H1 (cell line): ENCODE data around the gene BCAR3. TPM values are rescaled to one million over a fixed set of nuclear protein-coding genes. Genes with fewer than 3 reads are reported as not detected.

Experiments used
- CTCF ChIA-PET: fragments of 300-600 bp; sonication (Branson Sonifier 250); formaldehyde crosslinking; loops from one replicate; lab custom pipeline; 2021; ENCODE audit not compliant: partially characterized antibody; lab: Charles Lee
- POLR2A ChIA-PET: fragments of 300-600 bp; sonication (Branson Sonifier 250); formaldehyde crosslinking; loops from one replicate; lab custom pipeline; 2021; ENCODE audit warnings: inconsistent platforms; ENCODE audit not compliant: partially characterized antibody; lab: Charles Lee
- DNase-seq, 2 experiments: peaks; one replicate each; pipeline versions ENCODE4 v3.0.0 to v3.0.0-alpha.2; 2010 to 2022; ENCODE audit warnings: low spot score in 2 of 2, low read depth in 1 of 2, mixed read lengths in 1 of 2
- FAIRE-seq: peaks from 2 replicates; lab custom pipeline; 2011; peaks lifted over from hg19 to GRCh38; lab: Jason Lieb, UNC
- H2AFZ ChIP-seq: 2 replicates; pipeline ENCODE4 v1.8.1; 2012; ENCODE audit warnings: low read length, inconsistent platforms
- H2AK5ac ChIP-seq: 2 replicates; pipeline ENCODE4 v1.6.1; 2013; ENCODE audit warnings: low read depth, low read length
- H2BK120ac ChIP-seq: replicated peaks from 2 replicates; pipeline ENCODE3; 2013; ENCODE audit warnings: low read depth, low read length, inconsistent platforms
- H2BK12ac ChIP-seq: 2 replicates; pipeline ENCODE4 v1.6.1; 2013; ENCODE audit warnings: low read depth, low read length
- H2BK15ac ChIP-seq: 2 replicates; pipeline ENCODE4 v1.6.1; 2013; ENCODE audit warnings: low read length
- H2BK20ac ChIP-seq: 2 replicates; pipeline ENCODE4 v1.6.1; 2013; ENCODE audit warnings: low read length
- H2BK5ac ChIP-seq: 2 replicates; pipeline ENCODE4 v1.6.1; 2013; ENCODE audit warnings: low read depth, low read length
- H3K14ac ChIP-seq: 2 replicates; pipeline ENCODE4 v1.6.1; 2013; ENCODE audit warnings: inconsistent platforms; ENCODE audit not compliant: insufficient read length
- H3K18ac ChIP-seq: 2 replicates; pipeline ENCODE4 v1.6.1; 2013; ENCODE audit warnings: low read length; ENCODE audit errors: extremely low read depth
- H3K23ac ChIP-seq: 2 replicates; pipeline ENCODE4 v1.6.1; 2013; ENCODE audit warnings: inconsistent platforms; ENCODE audit not compliant: insufficient read length
- H3K23me2 ChIP-seq: 2 replicates; pipeline ENCODE4 v1.6.1; 2013; ENCODE audit warnings: low read depth, low read length
- H3K27ac ChIP-seq: 2 replicates; pipeline ENCODE4 v1.6.1; 2011; ENCODE audit warnings: low read depth, low read length, inconsistent platforms
- H3K27me3 ChIP-seq, 4 experiments: replicated peaks in 1 of 4; 1 replicate in 1 of 4; 2 replicates in 3 of 4; pipeline versions ENCODE4 v1.6.1 to v1.8.1; 2011 to 2013; ENCODE audit warnings: low read length in 3 of 4, mild to moderate bottlenecking in 3 of 4, inconsistent platforms in 2 of 4, mixed read lengths in 2 of 4, moderate library complexity in 1 of 4; ENCODE audit not compliant: control insufficient read depth in 3 of 4, insufficient read depth in 3 of 4; ENCODE audit errors: extremely low read depth in 1 of 4
- H3K36me3 ChIP-seq, 4 experiments: 2 replicates each; pipeline versions ENCODE4 v1.6.1 to v1.8.1; 2011 to 2013; ENCODE audit warnings: mild to moderate bottlenecking in 4 of 4, low read length in 3 of 4, moderate library complexity in 2 of 4, control low read depth in 1 of 4, inconsistent platforms in 1 of 4; ENCODE audit not compliant: insufficient read depth in 4 of 4, control insufficient read depth in 2 of 4
- H3K4ac ChIP-seq: replicated peaks from 2 replicates; pipeline ENCODE3; 2013; ENCODE audit warnings: low read length, low read depth, mixed read lengths, inconsistent platforms; ENCODE audit not compliant: insufficient read length
- H3K4me1 ChIP-seq, 4 experiments: replicated peaks in 1 of 4; 1 replicate in 1 of 4; 2 replicates in 3 of 4; pipeline versions ENCODE4 v1.6.1 to v1.8.1; 2011 to 2013; ENCODE audit warnings: low read length in 3 of 4, inconsistent platforms in 2 of 4, mixed read lengths in 1 of 4; ENCODE audit not compliant: insufficient read depth in 4 of 4, control insufficient read depth in 3 of 4
- H3K4me2 ChIP-seq, 2 experiments: 2 replicates each; pipeline versions ENCODE4 v1.6.1 to v1.8.1; 2011 to 2013; ENCODE audit warnings: low read depth in 2 of 2, low read length in 2 of 2, control low read depth in 1 of 2, inconsistent platforms in 1 of 2, mild to moderate bottlenecking in 1 of 2; ENCODE audit not compliant: insufficient read depth in 1 of 2
- H3K4me3 ChIP-seq, 4 experiments: fragments of 200-600, 300-600 bp in 1 of 4; sonication (generic), shearing (Covaris generic), sonication (Bioruptor Twin) in 1 of 4; 2 replicates each; pipeline versions ENCODE4 v1.5.1 to v1.8.1; 2011 to 2016; ENCODE audit warnings: low read length in 4 of 4, low read depth in 3 of 4, control low read depth in 2 of 4, inconsistent platforms in 2 of 4, mild to moderate bottlenecking in 2 of 4, mixed read lengths in 1 of 4, moderate library complexity in 1 of 4; ENCODE audit not compliant: insufficient read depth in 2 of 4; ENCODE audit errors: extremely low read depth in 1 of 4
- H3K56ac ChIP-seq: replicated peaks from 2 replicates; pipeline ENCODE3; 2013; ENCODE audit warnings: low read depth, mild to moderate bottlenecking, mixed read lengths, low read length, inconsistent platforms; ENCODE audit not compliant: insufficient read length
- H3K79me1 ChIP-seq: 2 replicates; pipeline ENCODE4 v1.6.1; 2013; ENCODE audit warnings: low read depth, low read length, control low read depth
- H3K79me2 ChIP-seq, 2 experiments: 2 replicates each; pipeline versions ENCODE4 v1.6.1 to v1.8.1; 2012 to 2013; ENCODE audit warnings: low read length in 2 of 2, mild to moderate bottlenecking in 2 of 2, inconsistent platforms in 1 of 2; ENCODE audit not compliant: insufficient read depth in 2 of 2, control insufficient read depth in 1 of 2
- H3K9ac ChIP-seq, 4 experiments: replicated peaks in 1 of 4; 1 replicate in 1 of 4; 2 replicates in 3 of 4; pipeline versions ENCODE4 v1.6.1 to v1.8.1; 2011 to 2013; ENCODE audit warnings: low read depth in 3 of 4, low read length in 3 of 4, control low read depth in 2 of 4, mild to moderate bottlenecking in 2 of 4, moderate library complexity in 2 of 4, inconsistent platforms in 1 of 4; ENCODE audit errors: extremely low read depth in 1 of 4
- H3K9me3 ChIP-seq, 2 experiments: 2 replicates each; pipeline versions ENCODE4 v1.6.1 to v1.8.1; 2012 to 2013; ENCODE audit warnings: mild to moderate bottlenecking in 2 of 2, moderate library complexity in 2 of 2, control low read depth in 1 of 2, inconsistent platforms in 1 of 2, low read depth in 1 of 2, low read length in 1 of 2, mixed read lengths in 1 of 2; ENCODE audit not compliant: insufficient read depth in 2 of 2
- H4K20me1 ChIP-seq, 2 experiments: replicated peaks in 1 of 2; 2 replicates each; pipeline versions ENCODE3 to v1.8.1; 2011 to 2013; ENCODE audit warnings: inconsistent platforms in 2 of 2, low read length in 2 of 2, mild to moderate bottlenecking in 1 of 2; ENCODE audit not compliant: insufficient read depth in 2 of 2, control insufficient read depth in 1 of 2
- H4K5ac ChIP-seq: 2 replicates; pipeline ENCODE4 v1.6.1; 2013; ENCODE audit warnings: low read length, low read depth, mixed read lengths, inconsistent platforms; ENCODE audit not compliant: insufficient read length
- H4K8ac ChIP-seq: 2 replicates; pipeline ENCODE4 v1.8.0; 2013; ENCODE audit warnings: mild to moderate bottlenecking, moderate library complexity, low read length, inconsistent platforms; ENCODE audit not compliant: insufficient read depth; ENCODE audit errors: extremely low read depth
- H4K91ac ChIP-seq: replicated peaks from 2 replicates; pipeline ENCODE3; 2013; ENCODE audit warnings: low read length, mixed read lengths, inconsistent platforms; ENCODE audit not compliant: insufficient read length
- CBX5 ChIP-seq: fragments of 300-800, 300-1000 bp; sonication (generic); IDR thresholded peaks from 2 replicates; pipeline ENCODE4 v1.7.1; 2016; ENCODE audit warnings: antibody characterized with exemption, low read length, low read depth
- E2F6 ChIP-seq: IDR thresholded peaks from 2 replicates; pipeline ENCODE4 v1.6.1; 2012; ENCODE audit warnings: inconsistent platforms
- EGR1 ChIP-seq: IDR thresholded peaks from 2 replicates; pipeline ENCODE4 v1.6.1; 2011; ENCODE audit warnings: low read depth, low read length, borderline replicate concordance
- HDAC2 ChIP-seq, 2 experiments: fragments of 300-600 bp in 1 of 2; sonication (generic) in 1 of 2; IDR thresholded peaks; 2 replicates each; pipeline ENCODE4 v1.6.1; 2011 to 2012; ENCODE audit warnings: low read depth in 2 of 2, low read length in 2 of 2, mild to moderate bottlenecking in 2 of 2, moderate library complexity in 2 of 2, borderline replicate concordance in 1 of 2, inconsistent platforms in 1 of 2
- KDM1A ChIP-seq: fragments of 200-600, 300-600 bp; sonication (generic); IDR thresholded peaks from 2 replicates; pipeline ENCODE4 v1.7.1; 2016; ENCODE audit warnings: mild to moderate bottlenecking, low read length, borderline replicate concordance
- KDM4A ChIP-seq: IDR thresholded peaks from one replicate; pipeline ENCODE4 v1.7.1; 2012; ENCODE audit warnings: low read depth, mild to moderate bottlenecking, moderate library complexity, low read length, inconsistent platforms; ENCODE audit not compliant: severe bottlenecking
- NANOG ChIP-seq: IDR thresholded peaks from 2 replicates; pipeline ENCODE4 v1.6.1; 2011; ENCODE audit warnings: low read length, low read depth, mild to moderate bottlenecking, inconsistent platforms; ENCODE audit not compliant: insufficient read depth, poor library complexity, severe bottlenecking
- SP1 ChIP-seq: IDR thresholded peaks from 2 replicates; pipeline ENCODE4 v1.6.1; 2011; ENCODE audit warnings: low read depth, low read length
- TAF7 ChIP-seq: optimal IDR thresholded peaks from 2 replicates; pipeline ENCODE3; 2011; ENCODE audit warnings: low read depth, mild to moderate bottlenecking, inconsistent platforms, low read length, moderate library complexity, borderline replicate concordance
- TCF12 ChIP-seq: IDR thresholded peaks from 2 replicates; pipeline ENCODE4 v1.6.1; 2011; ENCODE audit warnings: low read depth, mild to moderate bottlenecking, low read length
- USF2 ChIP-seq: IDR thresholded peaks from 2 replicates; pipeline ENCODE4 v1.6.1; 2011; ENCODE audit warnings: low read length, improper control_type of control experiment
- ZNF274 ChIP-seq: IDR thresholded peaks from 2 replicates; pipeline ENCODE4 v1.7.0; 2012; ENCODE audit warnings: low read length, borderline replicate concordance; ENCODE audit errors: extremely low read depth
- WGBS, 2 experiments: shearing (Covaris generic) in 1 of 2; methylation state at CpG; one replicate each; pipeline versions ENCODE4 v1.1.6 to v1.1.7; 2013 to 2015; ENCODE audit warnings: low lambda C conversion rate in 2 of 2, mixed read lengths in 2 of 2, inconsistent platforms in 1 of 2, low coverage in 1 of 2, missing lambda C conversion rate in 1 of 2; ENCODE audit not compliant: insufficient replicate concordance in 2 of 2, insufficient coverage in 1 of 2, insufficient read length in 1 of 2; ENCODE audit errors: extremely low coverage in 1 of 2, missing lambda C conversion rate in 1 of 2; 5-methylcytosine and 5-hydroxymethylcytosine counted together
- polyA plus RNA-seq, 7 experiments: library from polyadenylated mRNA; depleted of rRNA in 3 of 7; stranded (reverse) in 5 of 7; unstranded in 2 of 7; fragments of >200 nt in 5 of 7; fragments of 200-250 nt in 2 of 7; gene quantifications; 1 replicate in 5 of 7; 2 replicates in 1 of 7; 4 replicates in 1 of 7; pipeline versions ENCODE4 v1.2.1 to v1.2.3, GENCODE V29; 2011 to 2013; ENCODE audit warnings: missing spikeins in 2 of 7, mixed read lengths in 2 of 7
- total RNA-seq: library from RNA; stranded (reverse); fragmentation: NEBNext Ultra II Directional; extraction: Animal tissue kit (Norgen Biotek cat#: 25700); gene quantifications from 2 replicates; pipeline ENCODE4 v1.2.1, GENCODE V29; 2021

BCAR3 gene
- total and polyA plus RNA-seq, 2 of the 8 experiments (the other 6 are each of a cell fraction or from before 2014, with no cell fraction given) = 5.6 to 9.2 TPM

DNA sequence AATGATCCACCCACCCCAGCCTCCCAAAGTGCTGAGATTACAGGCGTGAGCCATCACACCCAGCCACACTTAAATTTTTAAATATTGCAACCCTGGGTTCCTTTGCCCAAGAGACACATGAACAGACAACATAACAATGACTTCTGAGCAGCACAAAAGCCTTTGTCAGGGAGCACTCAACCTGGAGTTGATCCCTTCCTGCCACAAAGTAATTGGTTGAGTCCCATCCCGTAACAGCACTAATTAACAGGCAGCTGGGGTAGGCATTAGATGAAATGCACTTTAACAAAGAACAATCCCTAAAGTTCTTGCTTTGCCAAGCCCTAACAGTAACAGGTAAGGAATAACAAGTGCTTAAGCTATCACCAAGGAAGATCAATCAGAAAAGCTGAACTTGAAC, 5.9 kb upstream of the BCAR3 start:
- no peak for DNase-seq
- H2BK15ac ChIP-seq = no peak overlapping the region
- no peak overlapping the region for H3K9ac ChIP-seq
- FAIRE-seq = no peak
- no peak overlapping the region for H4K5ac ChIP-seq
- no peak overlapping the region for H3K4ac ChIP-seq
- H3K4me3 ChIP-seq = no peak overlapping the region
- H2AK5ac ChIP-seq = no peak overlapping the region
- H2BK120ac ChIP-seq = no peak overlapping the region
- H3K27me3 ChIP-seq = peaks cover 0 to 5% (median under 1%) of the 10 kb centered on the region in 4 experiments; a peak in 3 of 7 replicates
- POLR2A ChIA-PET = interaction anchor here (1.1 to 1.7 kb wide), 2 partner anchors 9 to 25 kb away, joined by 4 to 8 read pairs; no protein-coding TSS in a partner anchor
- no peak overlapping the region for H2BK12ac ChIP-seq
- no peak overlapping the region for H2BK5ac ChIP-seq
- 95% methylated on average over 2 of the region's 2 CpGs; no CpG with 5 or more reads in 1 of the 2 experiments for WGBS, 2 experiments
- H3K79me2 ChIP-seq = no peaks in the 10 kb centered on the region
- no peaks in the 10 kb centered on the region for H3K36me3 ChIP-seq
- CTCF ChIA-PET = interaction anchor here (0.9 to 13.5 kb wide), 9 partner anchors 9 to 159 kb away, joined by 3 to 98 read pairs (median 5); no protein-coding TSS in a partner anchor
- H4K20me1 ChIP-seq = no peaks in the 10 kb centered on the region
- no peak overlapping the region for H2AFZ ChIP-seq
- no peak overlapping the region for H3K18ac ChIP-seq
- H3K14ac ChIP-seq = no peak overlapping the region
- no peak overlapping the region for H3K23ac ChIP-seq
- no peak overlapping the region for H4K91ac ChIP-seq
- no peaks in the 10 kb centered on the region for H3K9me3 ChIP-seq
- H2BK20ac ChIP-seq = no peak overlapping the region
- no peaks in the 10 kb centered on the region for H3K23me2 ChIP-seq
- no peak overlapping the region for H3K4me2 ChIP-seq
- no peak overlapping the region for H3K56ac ChIP-seq
- H3K79me1 ChIP-seq = no peaks in the 10 kb centered on the region
- no peak overlapping the region for H3K27ac ChIP-seq
- peaks cover 0 to 6% (median 2%) of the 10 kb centered on the region in 4 experiments; a peak in 5 of 7 replicates for H3K4me1 ChIP-seq
- no peak overlapping the region for H4K8ac ChIP-seq
- TF ChIP-seq HDAC2 (IDR thresholded peaks at IDR 0.05; ENCODE audit: borderline replicate concordance in 1 of 2, low read depth in 2 of 2, low read length in 2 of 2) (no peak), KDM4A (no peak), USF2 (no peak), ZNF274 (no peak), NANOG (no peak), CBX5 (no peak), TAF7 (no peak), EGR1 (no peak), SP1 (no peak), TCF12 (no peak), E2F6 (no peak), KDM1A (no peak)
